ENCODE measurements around the gene OR11A1. TPM values are rescaled to one million over a fixed set of nuclear protein-coding genes. Genes with fewer than 3 reads are reported as not detected.

Gene OR11A1
- total RNA-seq, 1 donor from 2014 or later, result not detected

DNA sequence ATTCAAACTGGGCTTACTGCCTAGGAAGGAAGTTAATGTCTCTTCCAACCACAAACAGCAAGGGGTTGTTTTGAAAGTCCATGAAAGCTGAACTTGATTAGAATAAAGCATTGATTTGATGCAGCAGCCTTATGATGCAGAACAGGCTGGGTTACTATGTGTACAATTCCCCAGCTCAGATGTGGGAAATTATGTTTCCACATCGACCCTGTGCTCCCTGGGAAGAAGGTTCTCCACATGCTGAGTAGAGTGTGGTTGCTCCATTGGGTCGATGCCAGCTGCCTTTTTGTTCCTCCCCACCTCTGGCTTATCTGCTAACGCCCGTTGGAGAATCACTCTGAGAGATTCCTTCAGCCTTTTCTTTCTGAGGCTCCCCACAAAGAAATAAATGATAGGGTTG lies 29.7 kb upstream of the OR11A1 start:
- TF ChIP-seq CTCF (IDR thresholded peaks at IDR 0.05; ENCODE audit: unreplicated experiment), result no peak
- no peak for DNase-seq (ENCODE audit: low spot score, unreplicated experiment)
- H3K4me3 Mint-ChIP-seq (ENCODE audit: low read depth), result no peak overlapping the region
- H3K27me3 Mint-ChIP-seq, result no peaks in the 10 kb centered on the region
- H3K9me3 Mint-ChIP-seq (ENCODE audit: low read depth), result peaks cover 8% of the 10 kb centered on the region
- H3K27ac Mint-ChIP-seq, result no peak overlapping the region
- no peaks in the 10 kb centered on the region for H3K4me1 Mint-ChIP-seq (ENCODE audit: low read depth)
- H3K36me3 Mint-ChIP-seq (ENCODE audit: insufficient read depth), result no peaks in the 10 kb centered on the region

DNA sequence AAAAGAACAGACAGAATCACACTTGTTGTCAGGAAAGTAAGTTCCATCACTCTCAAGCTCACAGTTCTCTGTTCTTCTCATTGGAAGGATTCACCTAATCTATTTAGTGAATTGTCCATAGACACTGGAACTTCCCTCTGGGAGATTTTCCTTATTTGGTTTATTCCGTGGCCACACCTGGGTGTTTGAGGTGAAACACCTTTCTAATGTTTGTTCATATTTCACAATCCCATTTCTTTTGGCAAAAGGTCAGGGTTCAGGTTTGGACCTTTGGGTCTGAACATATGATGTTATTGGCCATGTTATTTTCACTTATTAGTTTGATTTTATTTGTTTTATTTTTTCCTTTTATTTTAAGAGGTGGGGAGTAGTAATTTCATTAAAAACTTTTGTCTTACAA lies 26.9 kb upstream of the OR11A1 start:
- Mint-ChIP-seq H3K4me3 (ENCODE audit: low read depth) (no peak overlapping the region), H3K27me3 (peaks cover 2% of the 10 kb centered on the region), H3K36me3 (ENCODE audit: insufficient read depth) (no peaks in the 10 kb centered on the region), H3K9me3 (ENCODE audit: low read depth) (peaks cover 9% of the 10 kb centered on the region), H3K4me1 (ENCODE audit: low read depth) (no peaks in the 10 kb centered on the region), H3K27ac (no peak overlapping the region)
- TF ChIP-seq CTCF (IDR thresholded peaks at IDR 0.05; ENCODE audit: unreplicated experiment), result no peak
- DNase-seq (ENCODE audit: low spot score, unreplicated experiment), result no peak

GRCh38 chr6:29483186-29483585 lies 26.3 kb upstream of the OR11A1 start:
- Mint-ChIP-seq H3K4me1 (ENCODE audit: low read depth) (no peaks in the 10 kb centered on the region), H3K36me3 (ENCODE audit: insufficient read depth) (no peaks in the 10 kb centered on the region), H3K27me3 (peaks cover 2% of the 10 kb centered on the region), H3K27ac (no peak overlapping the region), H3K9me3 (ENCODE audit: low read depth) (peaks cover 9% of the 10 kb centered on the region), H3K4me3 (ENCODE audit: low read depth) (no peak overlapping the region)
- no peak for TF ChIP-seq CTCF (IDR thresholded peaks at IDR 0.05; ENCODE audit: unreplicated experiment)
- no peak for DNase-seq (ENCODE audit: low spot score, unreplicated experiment)

DNA sequence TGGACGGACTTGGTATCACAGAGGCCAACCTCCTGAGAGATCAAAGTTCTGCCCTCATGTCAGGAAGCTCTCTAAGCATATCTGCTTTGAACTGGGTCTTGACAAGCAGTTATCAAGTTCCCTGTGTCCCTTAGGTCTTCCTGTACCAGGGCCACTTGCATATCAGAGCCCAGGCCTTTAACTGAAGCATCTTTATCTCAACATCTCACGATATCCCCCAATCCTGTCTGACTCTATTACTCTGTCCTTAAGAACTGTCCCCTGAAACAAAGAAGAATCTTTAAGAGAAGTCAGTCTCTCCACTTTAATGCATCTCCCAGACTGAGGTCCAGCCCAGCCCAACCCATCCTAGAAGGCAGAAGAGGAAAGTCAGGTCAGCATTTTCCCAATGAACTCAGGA lies 22.7 kb upstream of the OR11A1 start:
- no peaks in the 10 kb centered on the region for H3K36me3 Mint-ChIP-seq (ENCODE audit: insufficient read depth)
- H3K9me3 Mint-ChIP-seq (ENCODE audit: low read depth), result peaks cover 9% of the 10 kb centered on the region
- H3K4me1 Mint-ChIP-seq (ENCODE audit: low read depth), result no peaks in the 10 kb centered on the region
- DNase-seq (ENCODE audit: low spot score, unreplicated experiment), result no peak
- TF ChIP-seq CTCF (IDR thresholded peaks at IDR 0.05; ENCODE audit: unreplicated experiment), result no peak
- no peak overlapping the region for H3K27ac Mint-ChIP-seq
- no peak overlapping the region for H3K4me3 Mint-ChIP-seq (ENCODE audit: low read depth)
- H3K27me3 Mint-ChIP-seq, result peaks cover 2% of the 10 kb centered on the region

- DNase-seq (ENCODE audit: low spot score, unreplicated experiment), result no peak
- Mint-ChIP-seq H3K4me3 (ENCODE audit: low read depth) (no peak overlapping the region), H3K9me3 (ENCODE audit: low read depth) (peaks cover 9% of the 10 kb centered on the region), H3K27me3 (peaks cover 2% of the 10 kb centered on the region), H3K36me3 (ENCODE audit: insufficient read depth) (no peaks in the 10 kb centered on the region), H3K4me1 (ENCODE audit: low read depth) (no peaks in the 10 kb centered on the region), H3K27ac (no peak overlapping the region)
- no peak for TF ChIP-seq CTCF (IDR thresholded peaks at IDR 0.05; ENCODE audit: unreplicated experiment)
Observed at GRCh38 chr6:29478740-29479139, 21.9 kb upstream of the OR11A1 start.

Measured in progenitor cell of endocrine pancreas (in vitro differentiated cells).